GM18907 (cell line): Measurements from ENCODE around the gene EFCAB6.

ENCODE experiments used
- ATAC-seq: cut with Tn5 transposase; IDR thresholded peaks from one replicate; pipeline ENCODE4 v1.9.1; 2021; ENCODE audit warnings: mild to moderate bottlenecking, moderate library complexity; ENCODE audit not compliant: unreplicated experiment

Gene EFCAB6

DNA sequence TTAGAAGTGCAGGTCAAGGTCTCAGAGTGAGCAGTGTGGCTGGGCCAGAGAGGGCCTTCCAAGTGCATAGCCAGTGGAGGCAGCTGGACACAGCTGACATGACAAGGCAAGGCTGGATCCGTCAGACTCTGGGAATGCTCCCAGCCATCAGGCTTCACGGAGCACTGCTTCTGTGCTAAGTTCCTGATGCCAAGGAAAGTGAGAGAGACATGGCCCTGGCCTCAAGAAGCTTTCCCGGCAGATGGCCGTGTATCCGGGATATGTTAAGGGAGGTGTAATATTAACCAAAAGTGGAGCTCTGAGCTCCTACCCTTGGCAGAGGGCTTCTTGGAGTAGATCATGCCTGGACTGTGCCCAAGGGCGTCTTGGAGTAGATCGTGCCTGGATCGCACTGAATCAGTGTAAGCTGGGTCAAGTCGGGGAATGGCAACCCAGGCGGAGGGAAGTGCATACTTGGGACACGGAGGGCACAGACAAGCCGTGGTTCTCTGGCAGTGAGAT lies 7.4 kb upstream of the EFCAB6 start:
- no peak for ATAC-seq

DNA sequence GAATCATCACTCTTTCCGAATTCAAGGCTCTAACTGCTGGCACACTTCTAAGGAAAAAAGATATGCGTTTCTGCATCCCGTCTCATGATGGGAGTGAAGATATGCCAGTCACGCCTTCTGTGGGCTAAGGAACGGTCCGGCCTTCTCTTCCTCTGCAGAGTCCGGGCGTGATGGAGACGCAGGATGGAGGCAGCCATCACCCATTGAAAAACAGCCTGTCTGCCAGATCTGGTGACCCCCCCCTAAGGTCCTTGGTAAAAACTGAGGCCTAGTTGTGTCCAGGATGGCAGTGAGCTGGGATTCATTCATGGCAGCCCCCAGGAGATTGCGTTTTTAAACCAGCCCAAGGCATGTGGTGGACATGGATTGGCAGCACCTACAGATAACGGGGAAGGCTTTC lies 6.9 kb upstream of the EFCAB6 start:
- no peak for ATAC-seq

DNA sequence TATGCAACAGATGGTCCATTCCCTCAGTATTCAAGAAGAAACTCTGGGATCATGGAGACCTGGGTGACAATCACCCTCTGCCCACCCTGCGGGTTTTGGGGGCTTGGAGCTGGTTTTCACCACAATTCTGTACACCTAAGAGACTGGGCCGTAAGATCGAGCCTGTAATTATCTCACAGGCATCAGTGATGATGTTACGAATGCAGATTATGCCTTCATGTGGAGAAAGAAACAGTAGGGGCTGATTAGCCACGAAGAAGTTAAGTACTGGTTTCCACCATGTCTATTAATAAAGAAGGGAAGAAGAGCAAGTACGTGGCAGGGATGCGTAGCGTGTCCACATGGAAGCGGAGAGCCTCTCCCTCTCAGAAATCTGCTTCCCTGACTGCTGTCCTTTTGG lies 5.3 kb upstream of the EFCAB6 start:
- no peak for ATAC-seq

DNA sequence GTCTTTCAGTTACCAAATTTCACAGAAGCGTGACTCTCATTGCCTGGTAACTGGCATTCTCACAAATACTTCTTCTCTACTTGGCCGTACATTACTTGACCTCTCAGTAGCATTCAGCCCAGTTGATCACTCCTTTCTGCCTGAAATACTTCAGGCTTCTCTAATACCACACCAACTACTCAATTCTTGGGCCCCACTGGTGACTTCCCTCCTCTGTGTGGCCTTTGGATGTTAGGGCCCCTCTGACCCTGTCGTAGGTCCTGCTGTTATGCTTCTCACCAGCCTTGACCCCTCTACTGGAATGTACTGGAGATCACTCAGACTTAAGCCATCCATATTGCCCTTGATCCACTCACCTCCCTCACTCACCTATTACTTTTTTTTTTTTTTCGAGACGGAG lies 2.2 kb upstream of the EFCAB6 start:
- ATAC-seq = no peak

DNA sequence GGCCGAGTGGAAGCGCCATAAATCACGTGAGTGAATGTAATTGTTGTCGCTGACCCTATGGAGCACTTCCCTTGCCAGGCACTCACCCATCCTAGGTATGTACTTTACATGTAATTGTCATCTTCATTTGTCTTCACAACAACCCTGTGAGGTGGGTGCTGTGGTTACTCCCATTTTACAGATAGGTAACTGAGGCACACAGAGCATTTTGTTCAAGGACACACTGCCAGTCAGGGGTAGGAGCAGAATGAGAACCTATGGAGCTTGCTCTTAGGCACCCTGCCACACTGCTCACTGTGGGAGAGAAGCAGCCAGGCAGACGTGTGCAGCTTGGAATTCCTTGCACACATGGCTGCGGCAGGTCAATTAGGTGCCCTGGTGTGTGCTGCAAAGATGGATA lies 785 bp upstream of the EFCAB6 start:
- no peak for ATAC-seq

DNA sequence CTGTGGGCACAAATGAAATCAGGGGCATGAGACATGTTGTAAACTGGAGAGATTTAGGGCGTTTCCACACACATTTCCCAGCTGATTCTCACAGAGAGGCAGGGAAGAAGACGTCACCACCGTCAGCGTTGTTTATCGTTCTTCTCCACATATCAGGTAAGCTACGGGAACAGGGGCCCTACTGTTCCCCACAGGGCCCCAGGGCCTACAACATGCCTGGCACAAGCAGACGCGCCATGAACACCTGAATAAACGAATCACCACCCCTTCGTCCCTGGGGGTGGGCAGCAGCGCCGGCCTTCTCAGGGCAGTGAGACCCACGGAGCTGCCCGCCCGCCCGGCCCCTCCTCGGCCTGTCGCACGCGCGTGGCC lies 342 bp downstream of the EFCAB6 start:
- peak; percentile 9 for ATAC-seq

DNA sequence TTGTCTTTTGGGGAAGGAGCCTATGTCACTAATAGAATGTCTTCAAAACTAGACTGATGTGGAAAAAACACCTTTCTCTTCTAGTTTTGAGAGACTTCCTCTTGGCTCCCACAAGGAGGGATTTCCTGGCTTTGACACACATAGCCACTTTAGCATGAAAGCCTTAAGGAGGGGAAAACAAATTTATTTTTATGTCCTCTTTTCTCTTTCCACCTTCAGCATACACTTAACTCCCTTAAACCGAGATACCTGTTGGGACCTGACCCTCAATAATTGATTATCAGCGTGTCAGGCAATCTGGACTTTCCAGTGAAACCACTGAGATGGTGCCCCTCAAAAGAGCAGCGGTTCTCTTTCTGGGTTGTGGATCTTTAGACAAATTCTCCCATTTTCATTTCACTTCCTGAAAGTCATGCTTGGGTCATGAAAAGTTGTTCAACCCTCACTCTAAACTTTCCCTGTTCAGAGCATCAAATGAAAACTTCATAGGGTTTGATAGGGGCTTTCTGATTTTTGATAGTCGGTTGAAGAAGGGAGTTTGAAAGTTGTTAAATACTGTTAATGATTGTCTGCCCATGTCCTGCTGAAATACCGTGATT lies 9.1 kb downstream of the EFCAB6 start:
- no peak for ATAC-seq

DNA sequence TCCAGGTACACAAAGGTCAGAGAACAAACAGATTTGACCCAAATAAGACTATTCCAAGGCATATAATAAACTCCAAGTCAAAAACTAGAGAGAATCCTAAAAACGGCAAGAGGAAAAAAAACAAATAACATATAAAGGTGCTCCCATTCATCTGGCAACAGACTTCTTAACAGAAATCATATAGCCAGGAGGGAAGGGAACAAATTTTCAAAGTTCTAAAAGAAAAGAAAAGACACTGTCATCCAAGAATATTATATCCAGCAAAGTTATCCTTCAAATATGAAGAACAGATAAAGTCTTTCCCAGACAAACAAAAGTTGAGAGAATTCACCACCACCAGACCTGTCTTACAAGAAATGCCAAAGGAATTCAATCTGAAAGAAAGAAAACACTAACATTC lies 11.1 kb downstream of the EFCAB6 start:
- ATAC-seq = no peak

DNA sequence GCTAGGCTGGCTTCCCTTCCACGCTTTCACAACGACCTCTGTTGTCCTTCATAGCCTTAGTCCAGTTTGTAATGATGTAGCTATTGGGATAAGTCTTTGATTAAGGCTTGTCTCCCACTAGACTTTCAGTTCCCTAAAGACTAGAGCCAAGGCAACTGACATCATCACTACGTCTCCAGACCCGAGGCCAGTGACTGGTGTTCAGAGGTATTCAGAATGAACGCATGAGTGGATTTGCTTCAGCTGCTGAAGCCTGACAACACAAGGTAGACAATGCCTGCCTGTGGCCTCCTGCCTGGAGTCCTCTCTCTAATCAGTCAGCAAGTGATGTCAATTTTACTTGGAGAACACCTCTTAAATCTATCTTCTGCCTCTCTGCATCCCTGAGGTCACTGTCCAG lies 13.6 kb downstream of the EFCAB6 start:
- no peak for ATAC-seq

DNA sequence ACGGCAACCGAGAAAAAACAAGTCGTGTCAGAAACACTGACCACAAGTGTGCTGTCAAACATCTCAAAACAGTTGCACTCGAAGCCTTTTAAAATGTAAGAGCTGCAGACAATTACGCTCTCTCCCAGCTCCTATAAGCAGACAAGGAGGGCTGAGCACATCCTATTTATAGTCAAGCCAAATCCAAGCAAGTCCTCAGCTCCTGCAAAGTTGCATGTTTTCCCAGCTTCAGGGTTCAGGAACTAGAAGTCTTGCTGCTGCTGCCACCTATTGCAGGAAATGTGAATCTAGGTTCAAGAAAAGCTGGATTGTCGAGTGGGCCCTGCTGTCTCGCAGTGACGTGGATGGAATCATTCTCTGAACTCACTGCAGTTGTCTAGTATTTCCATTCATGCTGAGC lies 15.5 kb downstream of the EFCAB6 start:
- ATAC-seq = no peak

DNA sequence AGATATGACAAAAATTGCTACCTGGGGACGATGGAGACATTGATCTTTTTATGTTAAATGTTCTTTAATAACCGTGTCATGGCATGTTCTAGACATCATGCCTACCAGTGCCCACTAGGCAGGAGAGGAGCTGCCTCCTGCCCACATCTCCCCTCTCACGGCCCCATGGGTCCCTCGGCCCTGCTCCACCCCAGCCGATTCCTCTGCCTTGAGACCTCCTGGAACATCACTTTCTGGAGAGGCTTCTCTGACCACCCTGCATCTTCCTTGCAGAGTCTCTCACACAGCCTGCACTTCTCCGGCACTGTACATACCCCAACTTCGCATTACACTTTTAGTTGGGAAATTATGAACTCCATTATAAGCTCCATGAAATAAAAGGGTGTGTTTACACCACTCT lies 16.8 kb downstream of the EFCAB6 start:
- no peak for ATAC-seq

DNA sequence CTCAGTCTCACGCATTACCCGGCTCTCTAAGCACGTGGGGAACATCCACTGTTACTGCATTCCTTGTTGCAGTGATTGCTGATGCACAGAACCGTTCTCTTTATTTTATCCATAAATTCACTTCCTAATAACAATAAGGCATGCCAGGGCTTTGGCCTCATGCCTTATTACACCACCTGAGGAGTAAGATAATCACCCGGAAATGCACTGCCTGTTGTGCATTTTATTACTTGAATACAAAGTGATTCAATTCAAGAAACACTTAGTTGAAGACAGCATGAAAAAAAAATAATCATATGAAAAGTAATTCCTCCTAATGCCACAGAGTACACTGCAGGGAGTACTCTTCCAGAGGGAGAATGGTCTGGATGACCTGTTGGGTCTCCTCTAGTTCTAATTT lies 19.2 kb downstream of the EFCAB6 start:
- ATAC-seq = no peak

DNA sequence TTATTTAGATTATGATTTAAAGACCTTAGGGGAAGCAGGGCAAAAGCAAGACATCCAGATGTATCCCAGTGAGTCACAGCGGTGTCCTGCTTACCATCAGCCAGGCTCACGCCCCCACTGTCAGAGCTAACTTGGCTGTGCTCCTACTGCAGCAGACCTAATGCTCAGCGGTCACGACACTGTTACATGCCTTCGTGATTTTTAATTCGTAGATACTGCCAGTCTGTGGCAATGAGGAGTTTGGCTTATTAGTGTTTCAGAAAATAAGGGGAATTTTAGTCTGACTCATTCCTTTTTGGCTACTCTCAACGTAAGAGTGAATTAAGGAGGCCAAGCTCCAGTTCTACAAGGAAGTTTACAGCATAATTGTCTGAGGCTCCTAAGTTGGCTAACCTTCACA lies 22.7 kb downstream of the EFCAB6 start:
- no peak for ATAC-seq

DNA sequence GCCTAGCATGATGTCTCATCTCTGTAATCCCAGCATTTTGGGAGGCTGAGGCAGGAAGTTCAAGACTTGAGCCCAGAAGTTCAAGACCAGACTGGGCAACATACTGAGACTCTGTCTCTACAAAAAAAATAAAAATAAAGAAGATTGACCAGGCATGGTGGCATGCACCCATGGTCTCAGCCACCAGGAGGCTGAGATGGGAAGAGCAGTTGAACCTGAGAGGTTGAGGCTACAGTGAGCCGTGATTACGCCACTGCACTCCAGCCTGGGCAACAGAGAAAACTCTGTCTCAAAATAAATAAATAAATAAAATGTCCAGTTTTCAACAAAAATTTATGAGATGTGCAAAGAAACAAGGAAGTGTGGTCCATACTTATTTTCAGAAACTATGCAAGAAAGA lies 28.3 kb downstream of the EFCAB6 start:
- ATAC-seq = no peak

DNA sequence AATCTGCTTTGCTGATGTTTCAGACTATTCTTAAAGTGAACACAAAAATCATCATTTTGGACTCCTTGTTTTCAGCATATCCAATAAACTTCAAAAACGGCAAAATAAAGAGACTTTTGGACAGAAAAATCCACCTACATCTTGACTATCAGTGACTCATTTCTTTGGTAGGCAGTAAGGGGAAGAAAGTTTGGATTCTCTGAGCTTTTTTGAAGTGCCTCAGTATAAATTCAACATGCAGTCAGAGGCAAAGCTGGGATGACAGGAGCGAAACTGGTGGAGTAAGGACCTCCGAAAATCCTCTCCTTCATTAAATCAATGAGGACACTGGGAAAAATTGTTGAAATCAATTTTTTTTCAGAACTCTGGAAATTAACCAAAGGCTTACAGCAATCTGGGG lies 29.7 kb downstream of the EFCAB6 start:
- ATAC-seq = no peak

DNA sequence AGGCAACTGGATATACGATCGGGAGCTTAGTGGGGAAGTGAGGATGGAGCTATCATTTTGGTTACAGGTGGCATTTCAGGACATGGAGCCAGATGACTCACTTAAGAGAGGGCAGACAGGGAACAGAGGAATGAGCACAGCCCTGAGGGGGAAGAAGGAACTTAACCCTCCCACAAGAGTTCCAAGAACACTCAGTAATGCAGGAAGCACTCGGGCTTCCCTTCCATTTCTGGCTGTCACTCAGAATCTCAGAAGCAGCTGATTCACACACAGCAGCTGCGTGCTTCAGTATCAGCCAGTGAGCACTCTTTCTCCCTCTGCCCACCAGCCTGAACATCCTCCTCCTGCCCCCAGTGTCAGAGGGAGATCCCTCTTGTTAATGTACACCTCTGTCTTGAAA lies 34.8 kb downstream of the EFCAB6 start:
- no peak for ATAC-seq

DNA sequence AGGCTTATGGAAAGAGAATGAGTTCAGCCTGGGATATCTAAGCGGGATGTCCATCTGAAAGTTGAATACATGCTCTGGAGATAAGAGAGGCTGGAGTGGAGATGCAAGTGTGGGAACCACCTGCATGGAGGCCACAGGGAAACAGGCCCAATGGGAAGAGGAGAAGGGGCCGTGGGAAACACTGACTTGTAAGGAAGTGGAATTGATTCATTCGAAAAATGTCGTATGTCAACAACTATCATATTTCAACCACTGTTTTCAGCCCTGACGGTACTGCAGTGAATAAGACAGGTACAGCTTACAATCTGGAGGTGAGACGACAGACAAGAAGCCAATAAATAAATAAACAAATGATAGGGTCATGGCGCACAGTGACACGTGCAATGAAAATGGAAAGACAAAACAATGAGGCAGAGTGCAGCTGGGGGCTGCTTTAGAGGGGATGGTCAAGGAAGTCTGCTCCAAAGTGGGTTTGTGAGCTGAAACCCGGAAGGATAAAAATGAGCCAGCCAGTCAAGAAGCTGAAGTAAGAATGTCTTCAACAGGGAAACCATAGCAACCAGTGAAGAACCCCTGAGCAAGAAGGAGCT lies 35.9 kb downstream of the EFCAB6 start:
- no peak for ATAC-seq

DNA sequence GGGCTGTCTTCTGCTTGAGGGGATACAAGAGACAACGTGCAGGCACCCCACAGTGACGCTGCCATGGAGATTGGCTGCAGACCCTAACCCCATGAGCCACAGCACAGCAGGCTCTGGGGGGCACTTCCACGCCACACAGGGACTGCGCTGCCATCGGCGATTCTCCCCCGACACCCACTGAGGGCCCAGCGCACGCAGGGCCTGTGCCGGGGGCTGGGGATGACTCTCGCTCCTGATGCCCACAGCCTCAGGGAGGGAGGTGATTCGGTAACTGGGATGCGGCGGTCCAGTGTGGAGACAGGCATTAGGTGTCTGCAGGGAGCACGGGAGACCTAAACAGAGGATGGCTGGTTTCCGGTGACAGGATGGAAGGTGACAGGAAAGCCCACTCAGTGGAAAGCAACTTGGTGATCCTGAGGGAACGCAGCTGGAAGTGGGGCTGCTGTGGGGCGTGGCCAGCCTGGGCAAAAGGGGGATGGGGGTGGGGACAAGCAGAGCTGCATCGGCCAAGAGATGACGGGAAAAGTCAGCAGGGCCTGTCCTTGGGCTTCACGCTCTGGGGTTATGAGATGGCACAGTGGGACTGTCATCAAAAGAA lies 37.7 kb downstream of the EFCAB6 start:
- no peak for ATAC-seq

DNA sequence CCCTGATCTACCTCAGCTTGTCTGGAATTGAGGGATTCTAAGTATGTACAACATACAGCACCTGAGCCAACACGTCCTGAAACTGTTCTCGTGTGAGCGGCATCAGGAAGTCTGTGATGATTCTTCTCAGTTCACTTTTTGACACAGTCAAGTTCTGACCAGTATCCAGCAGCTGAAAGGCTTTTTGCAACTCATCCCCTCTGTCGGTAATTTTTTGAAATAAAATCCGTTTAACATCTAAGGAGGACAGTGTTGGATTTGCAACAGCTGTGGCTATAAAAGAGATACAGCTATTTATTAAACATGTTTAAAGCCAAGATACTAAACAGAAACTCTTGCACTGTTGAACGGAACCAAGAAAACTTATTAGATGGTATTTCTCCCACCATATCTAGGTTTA lies 39.3 kb downstream of the EFCAB6 start:
- ATAC-seq = no peak

DNA sequence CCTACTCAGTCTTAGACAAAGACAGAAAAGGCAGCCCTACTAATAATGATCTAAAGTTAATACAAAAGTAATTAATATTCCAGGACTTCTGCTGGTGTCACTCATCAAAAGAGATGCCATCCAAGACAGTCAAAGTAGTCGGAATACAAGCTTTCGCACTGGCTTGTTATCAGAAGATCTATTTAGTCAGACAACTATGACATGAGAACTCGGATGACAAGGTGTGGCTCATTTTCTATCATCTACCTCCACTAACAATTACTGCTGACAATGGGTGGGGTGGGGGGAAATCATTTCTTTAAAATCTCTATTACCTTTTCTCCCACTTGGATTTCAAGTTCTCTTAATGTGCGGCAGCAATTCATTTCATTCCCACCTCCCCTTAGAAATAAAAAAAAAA lies 56.7 kb downstream of the EFCAB6 start:
- no peak for ATAC-seq

DNA sequence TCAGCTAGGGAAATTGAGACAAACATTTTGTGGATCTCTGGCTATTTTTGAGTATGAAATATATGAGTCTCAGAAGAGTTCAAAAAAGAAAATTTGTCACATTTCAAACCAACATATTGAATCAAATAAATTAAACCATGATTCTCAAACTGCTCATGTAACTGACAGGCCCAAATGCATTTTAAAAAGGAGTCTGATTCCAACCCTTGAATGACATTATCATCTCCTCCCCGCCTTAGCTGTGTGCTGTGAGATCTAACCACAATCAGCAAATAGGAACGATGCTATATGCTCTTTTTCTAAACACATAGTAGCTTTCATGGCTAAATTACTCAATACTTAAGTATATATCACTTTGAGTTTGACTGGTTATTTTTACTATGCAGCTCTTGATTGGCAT lies 57.1 kb downstream of the EFCAB6 start:
- no peak for ATAC-seq

DNA sequence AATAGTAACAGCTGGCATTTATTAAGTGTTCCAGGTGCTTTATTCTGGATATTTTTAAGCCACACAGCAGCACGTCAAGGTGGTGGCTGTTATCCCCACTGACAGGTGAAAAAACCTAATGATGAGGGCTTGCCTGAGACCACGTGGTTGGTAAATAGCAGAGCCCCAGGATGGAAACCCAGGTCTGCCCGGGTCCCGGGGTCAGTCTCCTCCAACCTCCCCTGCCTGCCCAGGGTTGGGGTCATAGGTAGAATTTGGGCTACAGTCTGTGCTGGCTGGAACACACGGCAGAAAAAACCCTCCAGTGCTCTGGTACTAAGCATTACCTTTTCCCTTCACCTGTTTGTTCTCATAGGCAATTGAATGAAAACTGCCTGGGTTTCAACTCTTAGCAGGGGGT lies 57.9 kb downstream of the EFCAB6 start:
- no peak for ATAC-seq

DNA sequence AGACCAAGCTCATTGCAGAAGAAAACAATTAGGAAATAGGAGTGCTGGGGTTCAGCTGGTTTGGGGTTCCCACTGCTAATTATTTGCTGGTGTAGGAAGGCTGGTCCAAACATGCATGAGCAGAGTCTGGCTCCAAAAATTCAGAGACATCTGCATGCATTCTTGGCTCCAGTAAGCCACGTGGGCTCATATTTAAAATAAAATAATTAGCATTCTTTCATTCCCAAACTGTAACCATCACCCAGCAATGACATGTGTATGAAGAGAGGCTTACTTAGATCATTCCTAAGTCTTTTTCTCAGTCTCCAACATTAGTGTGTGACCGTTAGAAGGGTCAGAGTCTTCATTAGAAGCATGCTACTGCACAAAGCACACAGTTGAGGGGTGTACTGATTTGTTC lies 58.4 kb downstream of the EFCAB6 start:
- no peak for ATAC-seq
